KOPT-K1 (cell line): ENCODE results near the gene PMF1.
A peak's percentile ranks its signal among the peaks of the same experiment; 100 is the strongest.

Experiments
- H3K27ac ChIP-seq: fragments of 200-600 bp; sonication (generic); 2 replicates; pipeline ENCODE4 v1.5.1; 2016; ENCODE audit warnings: antibody characterized with exemption, mild to moderate bottlenecking, low read depth, low read length; ENCODE audit not compliant: poor library complexity, severe bottlenecking
- H3K36me3 ChIP-seq: fragments of 200-600 bp; sonication (generic); 2 replicates; pipeline ENCODE4 v1.5.1; 2017; ENCODE audit warnings: antibody characterized with exemption, mild to moderate bottlenecking, low read length, moderate library complexity; ENCODE audit not compliant: insufficient read depth
- H3K9me3 ChIP-seq: fragments of 200-600 bp; sonication (generic); 2 replicates; pipeline ENCODE4 v1.5.1; 2017; ENCODE audit warnings: antibody characterized with exemption, low read length, mild to moderate bottlenecking; ENCODE audit not compliant: insufficient read depth, poor library complexity, severe bottlenecking

PMF1 gene

DNA sequence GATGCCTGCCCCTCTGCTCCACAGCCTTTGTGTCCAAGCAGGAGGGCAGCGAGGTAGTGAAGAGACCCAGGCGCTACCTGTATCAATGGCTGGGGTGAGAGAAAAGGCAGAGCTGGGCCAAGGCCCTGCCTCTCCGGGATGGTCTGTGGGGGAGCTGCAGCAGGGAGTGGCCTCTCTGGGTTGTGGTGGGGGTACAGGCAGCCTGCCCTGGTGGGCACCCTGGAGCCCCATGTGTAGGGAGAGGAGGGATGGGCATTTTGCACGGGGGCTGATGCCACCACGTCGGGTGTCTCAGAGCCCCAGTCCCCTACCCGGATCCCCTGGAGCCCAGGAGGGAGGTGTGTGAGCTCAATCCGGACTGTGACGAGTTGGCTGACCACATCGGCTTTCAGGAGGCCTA lies 29.9 kb downstream of the PMF1 start:
- Histone ChIP-seq H3K36me3 (peaks cover 39% of the 10 kb centered on the region), H3K9me3 (no peaks in the 10 kb centered on the region), H3K27ac (no peak overlapping the region)

DNA sequence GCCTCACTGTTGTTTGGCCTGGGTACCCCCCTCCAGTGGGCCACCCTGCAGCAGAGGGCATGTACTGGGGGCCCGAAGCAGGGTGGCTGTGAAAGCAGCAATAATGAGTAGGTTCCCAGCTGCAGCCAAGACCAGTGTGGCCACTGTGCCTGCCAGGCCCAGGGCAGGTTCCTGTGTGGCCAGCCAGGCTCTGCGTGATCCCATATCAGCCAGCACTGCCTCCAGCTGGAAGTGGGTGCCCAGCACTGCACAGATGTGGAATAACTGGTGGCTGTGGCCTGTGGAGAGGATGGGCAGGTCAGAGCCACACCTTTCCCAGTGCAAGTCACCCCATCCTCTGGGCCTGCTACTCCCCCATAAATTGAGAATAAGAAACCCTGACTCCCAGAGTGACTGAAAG lies 31.3 kb downstream of the PMF1 start:
- Histone ChIP-seq H3K36me3 (peaks cover 37% of the 10 kb centered on the region), H3K9me3 (no peaks in the 10 kb centered on the region), H3K27ac (no peak overlapping the region)

DNA sequence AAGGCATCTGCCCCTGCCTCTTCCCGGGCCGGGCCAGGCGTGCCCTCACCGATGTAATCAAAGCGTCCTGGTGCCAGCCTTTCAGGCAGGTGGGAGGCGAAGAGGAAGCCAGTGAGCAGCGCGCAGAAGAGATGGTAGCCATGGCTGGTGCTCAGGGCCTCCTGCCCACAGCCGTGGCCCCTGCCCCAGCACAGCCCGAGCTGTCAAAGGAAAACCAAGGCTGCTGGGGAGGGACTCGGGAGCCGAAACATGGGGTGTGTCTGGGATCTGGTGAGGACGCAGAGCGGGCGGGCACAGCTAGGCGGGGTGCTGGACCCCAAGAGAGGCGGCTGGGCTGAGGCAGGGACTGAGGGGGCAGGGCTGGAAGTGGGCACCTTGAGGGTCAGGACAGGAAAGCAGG lies 31.9 kb downstream of the PMF1 start:
- H3K36me3 ChIP-seq: peaks cover 37% of the 10 kb centered on the region
- H3K9me3 ChIP-seq: no peaks in the 10 kb centered on the region
- H3K27ac ChIP-seq: no peak overlapping the region

DNA sequence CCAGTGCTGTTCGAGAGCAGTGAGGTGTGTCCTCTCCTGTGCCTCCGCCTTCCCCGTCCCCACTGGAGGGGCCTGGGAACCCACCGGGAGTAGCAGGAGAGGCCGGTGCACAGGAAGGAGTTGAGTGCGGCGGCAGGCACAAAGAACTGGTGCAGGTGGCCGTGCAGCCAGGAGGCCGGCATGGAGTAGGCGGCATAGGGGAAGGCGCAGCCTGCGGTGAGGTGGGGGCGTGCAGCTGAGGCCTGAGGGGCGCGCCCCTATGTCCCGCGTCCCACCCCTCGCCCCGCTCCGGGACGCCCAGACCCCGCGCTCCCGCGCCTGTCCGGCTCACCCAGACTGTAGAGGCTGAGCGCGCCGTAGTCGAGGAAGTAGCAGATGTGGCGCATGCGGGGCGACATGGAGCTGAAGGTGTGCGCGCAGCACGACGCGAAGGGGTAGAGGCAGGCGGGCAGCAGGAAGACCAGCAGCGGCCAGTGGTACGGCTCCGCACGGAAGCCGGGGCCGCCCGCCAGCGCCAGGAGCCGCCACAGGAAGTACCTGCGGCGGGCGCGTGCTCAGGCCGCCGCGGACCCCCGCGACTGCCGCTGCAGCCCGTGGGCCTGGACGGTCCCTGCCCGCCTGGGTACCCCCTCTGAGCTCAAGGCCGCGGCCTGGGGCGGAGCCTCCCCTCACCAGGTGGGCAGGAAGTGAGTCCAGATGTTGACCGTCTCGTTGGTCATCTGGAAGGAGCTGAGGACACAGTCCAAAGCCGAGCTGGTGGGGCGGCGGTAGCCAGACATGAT lies 32.8 kb downstream of the PMF1 start:
- Histone ChIP-seq H3K9me3 (no peaks in the 10 kb centered on the region), H3K36me3 (peaks cover 41% of the 10 kb centered on the region), H3K27ac (no peak overlapping the region)

DNA sequence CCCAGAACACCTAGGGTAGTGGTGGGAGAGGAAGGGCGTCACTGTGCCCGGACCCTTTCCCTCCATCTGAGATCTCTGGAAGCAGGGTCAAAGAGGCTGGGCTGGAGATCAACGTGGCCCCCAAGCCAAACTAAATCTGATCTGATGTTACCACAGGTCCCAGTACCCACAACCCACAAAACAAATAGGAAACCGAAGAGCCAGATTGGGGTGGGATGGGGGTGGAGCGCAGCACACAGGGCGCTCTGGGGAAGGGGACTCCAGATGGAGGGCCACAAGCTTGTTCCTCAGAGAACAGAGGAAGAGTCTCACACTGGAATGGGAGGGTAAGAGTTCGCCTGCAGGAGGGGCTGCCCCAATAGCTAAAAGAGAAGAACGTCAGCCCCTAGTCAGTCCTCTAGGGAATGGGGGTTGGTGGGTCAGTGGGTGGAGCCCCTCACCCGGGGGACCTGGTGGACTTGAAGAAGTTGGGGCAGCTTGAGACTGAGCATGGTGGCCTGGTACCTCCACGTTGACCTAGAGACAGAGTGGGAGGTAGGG lies 33.5 kb downstream of the PMF1 start:
- H3K27ac ChIP-seq: no peak overlapping the region
- peaks cover 48% of the 10 kb centered on the region for H3K36me3 ChIP-seq
- H3K9me3 ChIP-seq: no peaks in the 10 kb centered on the region

DNA sequence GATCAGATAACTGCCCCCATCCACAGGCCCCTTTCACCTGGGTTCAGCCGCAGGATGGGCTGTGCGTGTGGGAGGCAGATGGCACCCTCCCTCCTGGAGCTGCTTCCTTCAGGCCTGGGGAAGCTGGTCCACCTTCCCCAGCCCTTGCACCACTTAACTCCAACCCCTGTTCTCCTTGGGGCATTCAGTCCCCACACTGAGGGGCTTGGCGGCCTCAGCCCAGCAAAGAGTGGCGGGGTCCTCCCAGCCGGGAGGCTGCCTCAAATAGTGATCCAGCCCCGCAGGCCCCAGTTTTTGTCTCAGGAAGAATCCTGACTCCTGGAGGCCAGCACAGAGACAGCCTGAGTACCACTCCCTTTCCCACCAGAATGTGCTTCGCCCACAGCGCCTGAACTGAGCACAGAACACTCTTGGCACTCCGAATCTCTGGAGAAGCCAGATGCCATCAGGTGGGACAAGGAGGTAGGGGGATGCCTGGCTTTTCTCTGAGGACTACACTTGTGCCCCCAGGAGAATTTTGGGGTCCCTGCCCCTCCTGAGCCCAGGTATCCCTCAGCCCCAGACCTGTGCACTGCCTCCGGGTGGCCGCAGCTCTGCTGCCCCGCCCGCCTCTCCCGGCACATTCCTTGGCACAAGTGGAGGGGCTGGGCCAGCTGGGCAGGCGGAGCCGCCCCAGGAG lies 34.1 kb downstream of the PMF1 start:
- no peak overlapping the region for H3K27ac ChIP-seq
- peaks cover 54% of the 10 kb centered on the region for H3K36me3 ChIP-seq
- H3K9me3 ChIP-seq: no peaks in the 10 kb centered on the region

DNA sequence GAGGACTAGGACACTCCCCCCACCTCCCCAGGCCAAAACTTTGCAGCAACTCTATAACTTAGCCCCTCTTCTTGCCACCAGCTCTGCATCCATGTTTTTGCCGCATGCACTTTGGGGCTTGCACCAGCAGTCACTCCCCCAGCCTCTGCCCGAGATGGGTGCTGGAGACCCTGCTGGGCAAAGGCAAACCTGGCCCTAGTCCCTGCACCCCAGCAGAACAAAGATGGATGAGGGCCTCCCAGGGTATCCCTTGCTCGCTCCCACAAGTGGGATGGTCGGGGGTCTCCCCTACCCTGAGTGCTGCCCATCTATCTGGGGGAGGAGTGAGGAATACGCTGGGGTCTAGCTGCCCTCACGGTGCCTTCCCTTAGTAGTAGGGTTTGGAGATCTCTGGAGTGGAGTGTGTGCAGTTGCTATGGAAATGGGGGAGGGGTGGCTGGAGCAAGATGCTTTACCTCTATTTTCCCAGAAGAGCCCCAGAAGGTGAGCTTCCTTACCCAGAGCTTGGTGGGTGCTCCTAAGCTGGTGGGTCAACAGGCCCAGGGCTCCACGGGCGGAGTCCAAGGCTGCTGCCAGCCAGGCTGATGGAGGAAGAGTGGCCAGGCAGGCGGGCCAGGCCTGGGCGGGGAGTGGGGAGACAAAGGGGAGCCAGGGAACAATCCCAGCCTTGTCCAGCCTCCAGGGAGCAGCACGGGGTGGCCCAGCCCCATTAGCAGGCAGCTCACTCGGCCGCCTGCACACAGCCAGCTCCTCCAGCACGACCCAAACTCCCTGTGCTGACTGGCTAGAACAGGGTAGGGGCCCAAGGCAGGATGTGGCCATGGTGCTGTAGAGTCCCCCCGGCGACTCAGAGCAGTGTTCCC lies 34.9 kb downstream of the PMF1 start, which contains the start of gene PAQR6:
Gene PAQR6, minus strand, starts transcription at position 597 of the 863 bp plus-strand sequence. CDS start 1,325 bp downstream, outside the sequence.
- Histone ChIP-seq H3K36me3 (peaks cover 62% of the 10 kb centered on the region), H3K27ac (no peak within 1 kb of the TSS), H3K9me3 (no peaks in the 10 kb centered on the region)

DNA sequence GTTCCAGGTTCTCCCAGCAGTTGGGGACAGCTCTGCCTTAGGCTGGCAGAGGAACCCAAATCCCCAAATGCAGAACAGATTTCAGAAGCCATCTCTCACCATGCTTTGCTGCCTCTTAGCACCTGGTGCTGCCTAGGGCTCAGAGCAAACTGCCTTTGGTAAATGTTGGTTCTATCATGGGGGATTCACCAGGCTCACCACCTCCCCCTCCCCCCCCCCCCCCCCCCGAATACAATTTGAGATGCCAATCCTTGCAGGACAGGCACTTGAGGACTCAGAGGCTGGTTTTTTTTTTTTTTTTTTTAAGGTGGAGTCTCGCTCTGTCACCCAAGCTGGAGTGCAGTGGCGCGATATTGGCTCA lies 35.5 kb downstream of the PMF1 start:
- H3K36me3 ChIP-seq: peaks cover 68% of the 10 kb centered on the region
- no peaks in the 10 kb centered on the region for H3K9me3 ChIP-seq
- no peak overlapping the region for H3K27ac ChIP-seq

DNA sequence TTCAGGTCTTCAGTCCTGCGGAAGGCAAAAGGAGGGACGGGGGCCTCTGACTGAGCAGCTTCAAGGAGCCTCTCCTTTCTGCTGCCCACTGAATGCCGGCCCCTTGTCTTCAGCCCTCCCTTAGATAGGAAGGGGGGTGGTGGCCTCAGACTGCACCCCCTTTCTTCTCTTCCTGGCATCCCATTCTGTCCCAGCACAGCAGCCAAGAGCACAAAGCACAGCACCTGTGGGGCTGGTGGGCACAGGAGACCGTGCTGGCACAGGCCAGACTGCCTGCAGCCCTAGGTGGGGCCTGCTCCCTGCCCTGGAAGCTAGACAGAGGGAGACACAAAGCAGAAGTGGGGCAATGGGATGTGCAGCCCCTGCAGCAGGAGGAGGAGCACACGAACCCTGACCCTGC lies 36.8 kb downstream of the PMF1 start:
- H3K27ac ChIP-seq: no peak overlapping the region
- no peaks in the 10 kb centered on the region for H3K9me3 ChIP-seq
- H3K36me3 ChIP-seq: peaks cover 70% of the 10 kb centered on the region

DNA sequence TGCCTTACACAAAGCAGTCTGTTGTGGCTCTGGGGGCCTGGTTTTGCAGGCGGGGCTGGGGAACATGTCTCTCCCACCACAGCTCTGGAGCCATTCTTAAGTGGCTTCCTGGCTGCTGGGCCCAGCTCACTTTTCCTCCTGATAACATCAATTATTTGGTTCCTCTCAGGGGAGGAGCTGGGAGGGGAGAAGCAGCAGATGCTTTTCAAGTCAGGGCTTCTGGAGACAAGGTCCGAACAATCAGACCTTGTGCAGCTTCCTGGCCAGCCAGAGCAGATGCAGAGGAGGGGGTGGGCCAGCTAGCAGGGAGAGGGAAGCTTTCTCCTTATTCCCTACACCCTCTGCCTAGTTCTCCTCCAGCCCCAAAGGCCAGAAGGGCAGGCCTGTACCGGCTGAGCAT lies 38.7 kb downstream of the PMF1 start:
- H3K9me3 ChIP-seq: no peaks in the 10 kb centered on the region
- H3K27ac ChIP-seq: peak overlapping the region; percentile 64
- H3K36me3 ChIP-seq: peaks cover 87% of the 10 kb centered on the region

DNA sequence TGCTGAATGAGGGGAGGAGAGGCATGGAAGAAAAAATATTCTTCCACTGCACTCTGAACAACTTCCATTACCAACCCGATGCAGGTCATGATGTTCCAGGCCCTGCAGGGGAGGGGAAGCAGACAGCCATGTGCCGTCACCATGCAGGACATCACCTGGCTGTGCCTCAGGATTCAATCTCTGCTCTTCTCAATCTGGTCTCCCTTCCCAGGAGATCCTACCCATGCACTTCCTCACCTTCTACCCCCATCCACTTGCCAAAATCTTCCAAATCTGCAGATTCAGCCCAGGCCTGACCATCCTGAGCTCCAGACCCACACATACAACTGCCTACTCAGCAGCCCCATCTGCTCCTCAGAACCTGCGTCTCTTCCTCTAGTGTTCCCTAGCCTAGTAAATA lies 40.8 kb downstream of the PMF1 start:
- Histone ChIP-seq H3K27ac (no peak overlapping the region), H3K9me3 (no peaks in the 10 kb centered on the region), H3K36me3 (peaks cover 98% of the 10 kb centered on the region)

DNA sequence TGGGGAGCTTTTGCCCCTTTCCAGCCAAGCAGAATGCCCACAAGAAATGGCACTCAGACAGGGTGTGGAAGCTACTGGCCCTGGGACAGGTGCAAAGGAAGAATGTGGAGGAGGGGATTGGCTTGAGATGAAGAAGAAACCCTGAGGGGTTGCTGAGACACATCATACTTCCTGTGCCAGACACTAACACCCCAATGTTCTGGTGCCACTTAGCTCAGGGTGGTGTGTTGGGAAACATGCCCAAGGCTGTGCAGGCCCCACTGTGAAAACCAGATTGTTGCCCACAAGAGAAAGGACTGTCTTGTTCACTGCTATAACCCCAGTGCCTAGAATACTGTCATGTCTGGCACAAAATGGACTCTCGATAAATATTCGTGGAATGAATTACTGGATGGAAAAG lies 44.9 kb downstream of the PMF1 start:
- H3K36me3 ChIP-seq: peaks cover 98% of the 10 kb centered on the region
- peak overlapping the region; percentile 56 for H3K27ac ChIP-seq
- H3K9me3 ChIP-seq: no peaks in the 10 kb centered on the region

DNA sequence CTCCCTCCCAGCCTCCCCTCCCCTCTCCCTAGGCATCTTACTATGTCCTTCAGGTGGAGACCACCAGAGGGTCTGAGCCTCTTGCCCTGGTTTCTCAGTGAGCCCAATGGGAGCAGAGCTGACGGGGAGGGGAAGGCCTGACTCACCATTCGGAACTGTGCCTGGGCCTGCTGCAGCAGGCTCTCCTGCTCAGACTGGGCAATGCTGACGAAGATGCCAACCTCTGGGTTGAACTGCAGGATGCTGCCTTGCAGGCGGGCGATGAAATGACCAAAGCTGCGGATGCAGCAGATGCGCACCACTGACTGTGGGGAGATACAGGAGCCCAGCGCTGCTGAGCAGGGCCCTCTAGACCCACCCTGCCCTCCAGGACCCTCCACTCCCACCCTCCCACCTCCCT lies 46.1 kb downstream of the PMF1 start:
- peaks cover 98% of the 10 kb centered on the region for H3K36me3 ChIP-seq
- no peak overlapping the region for H3K27ac ChIP-seq

DNA sequence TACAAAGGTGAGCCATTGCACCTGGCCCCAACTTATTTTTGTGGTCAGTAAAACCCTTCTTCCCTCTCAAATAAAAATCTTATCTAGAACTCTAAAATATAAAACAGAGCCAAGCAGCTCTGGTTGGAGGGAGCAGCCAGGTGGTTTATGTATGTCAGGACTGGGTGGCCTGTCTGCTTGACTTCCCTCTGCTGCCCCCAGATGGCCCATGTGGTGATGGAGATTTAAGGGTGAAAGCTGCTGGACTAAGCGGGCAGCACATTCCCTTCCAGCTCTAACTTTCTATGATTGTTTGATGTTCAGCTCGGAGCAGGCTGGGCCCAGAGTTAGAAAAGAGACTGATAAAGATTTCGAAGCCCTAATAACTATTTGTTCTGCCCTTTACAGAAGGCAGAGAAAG lies 47.0 kb downstream of the PMF1 start:
- Histone ChIP-seq H3K9me3 (no peaks in the 10 kb centered on the region), H3K27ac (no peak overlapping the region), H3K36me3 (peaks cover 98% of the 10 kb centered on the region)

More for the DNA sequence above, 46.1 kb downstream of the PMF1 start:
- no peaks in the 10 kb centered on the region for H3K9me3 ChIP-seq

DNA sequence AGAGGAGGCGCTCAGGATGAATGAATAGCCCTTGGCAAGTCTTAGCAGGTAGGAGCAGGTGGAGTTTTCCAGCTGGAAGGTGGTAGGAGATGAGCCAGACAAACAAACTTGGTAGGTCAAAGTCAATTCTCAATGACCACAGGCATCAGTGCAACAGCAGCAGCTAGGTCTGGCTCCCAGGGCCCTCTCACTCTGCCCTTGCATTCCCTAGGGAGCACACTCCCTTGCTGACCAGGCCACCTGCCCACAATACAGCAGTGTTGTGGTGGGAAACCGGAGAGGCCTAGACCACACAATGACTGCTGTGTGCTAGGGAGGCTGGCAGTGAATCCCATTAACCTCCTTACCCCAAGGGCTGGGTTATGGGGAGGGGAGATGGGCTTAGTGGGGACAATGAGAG lies 48.1 kb downstream of the PMF1 start:
- Histone ChIP-seq H3K36me3 (peaks cover 100% of the 10 kb centered on the region), H3K27ac (no peak overlapping the region), H3K9me3 (no peaks in the 10 kb centered on the region)
